K562 (cell line): Measurements from ENCODE around the gene ROS1. TPM values are rescaled to one million over a fixed set of nuclear protein-coding genes. Genes with fewer than 3 reads are reported as not detected.

Experiments used
- ATAC-seq: fragments of 200-7000 bp; cut with Tn5 transposase; 3 replicates; pipeline ENCODE4 v1.9.1; 2020; ENCODE audit warnings: moderate library complexity
- BruUV-seq: library from RNA; stranded (reverse); fragments of 400-500 nt; replicated peaks from 2 replicates; lab custom pipeline; 2021; lab: Mats Ljungman, UMichigan
- CTCF ChIA-PET: fragments of 300-600 bp; formaldehyde crosslinking; extraction: SDS; loops from one replicate; lab custom pipeline; 2021; ENCODE audit warnings: low intra/inter-chr PET ratio; lab: Yijun Ruan, JAX
- POLR2A ChIA-PET: fragments of 300-600, 350-650 bp; sonication (Branson Sonifier 250); formaldehyde crosslinking; extraction: SDS; loops from one replicate; lab custom pipeline; 2021; ENCODE audit warnings: antibody characterized with exemption, inconsistent platforms; lab: Yijun Ruan, JAX
- DNase-seq, 4 experiments: peaks; one replicate each; pipeline versions ENCODE4 v3.0.0 to v3.0.0-alpha.2; 2011 to 2018; ENCODE audit warnings: low spot score in 3 of 4, mixed read lengths in 3 of 4; ENCODE audit errors: extremely low read depth in 1 of 4
- FAIRE-seq: peaks from 2 replicates; lab custom pipeline; 2011; peaks lifted over from hg19 to GRCh38; lab: Jason Lieb, UNC
- H2AFZ ChIP-seq: 2 replicates; pipeline ENCODE4 v1.6.0; 2011; ENCODE audit warnings: low read depth, low read length, control low read depth, inconsistent platforms
- H3K27ac ChIP-seq: fragments of 200-600 bp; 3 replicates; pipeline ENCODE4 v1.8.0; 2011; ENCODE audit warnings: low read depth, mild to moderate bottlenecking, control low read depth, inconsistent platforms, low read length, moderate library complexity, mixed read lengths; ENCODE audit errors: extremely low read depth
- H3K27me3 ChIP-seq, 2 experiments: fragments of 300-600 bp in 1 of 2; 2 replicates in 1 of 2; 3 replicates in 1 of 2; pipeline versions ENCODE4 v1.6.0 to v1.8.0; 2011; ENCODE audit warnings: inconsistent platforms in 2 of 2, low read length in 2 of 2, mild to moderate bottlenecking in 1 of 2, mixed read lengths in 1 of 2, moderate library complexity in 1 of 2; ENCODE audit not compliant: control insufficient read depth in 2 of 2, insufficient read depth in 2 of 2
- H3K36me3 ChIP-seq: fragments of 300-600 bp; 3 replicates; pipeline ENCODE4 v1.8.0; 2011; ENCODE audit warnings: mild to moderate bottlenecking, low read length, inconsistent platforms; ENCODE audit not compliant: control insufficient read depth, insufficient read depth
- H3K4me1 ChIP-seq, 2 experiments: fragments of 200-600 bp in 1 of 2; replicated peaks in 1 of 2; 2 replicates in 1 of 2; 3 replicates in 1 of 2; pipeline versions ENCODE4 v1.5.1 to v1.8.0; 2011; ENCODE audit warnings: inconsistent platforms in 2 of 2, low read length in 2 of 2, mild to moderate bottlenecking in 1 of 2, mixed read lengths in 1 of 2, moderate library complexity in 1 of 2; ENCODE audit not compliant: control insufficient read depth in 2 of 2, insufficient read depth in 2 of 2
- H3K4me2 ChIP-seq: 2 replicates; pipeline ENCODE4 v1.6.1; 2011; ENCODE audit warnings: low read length, control low read depth, inconsistent platforms, mixed read lengths; ENCODE audit not compliant: insufficient read depth
- H3K4me3 ChIP-seq: fragments of 200-600 bp; sonication (generic), shearing (Covaris generic); 2 replicates; pipeline ENCODE4 v1.5.1; 2016; ENCODE audit warnings: control low read depth, inconsistent platforms
- H3K79me2 ChIP-seq: fragments of 200-600 bp; 3 replicates; pipeline ENCODE4 v1.8.0; 2011; ENCODE audit warnings: low read length, inconsistent platforms; ENCODE audit not compliant: control insufficient read depth, insufficient read depth
- H3K9ac ChIP-seq, 2 experiments: 2 replicates each; pipeline versions ENCODE4 v1.6.0 to v1.6.1; 2011; ENCODE audit warnings: low read depth in 2 of 2, low read length in 2 of 2, control low read depth in 1 of 2, inconsistent platforms in 1 of 2, mild to moderate bottlenecking in 1 of 2, mixed read lengths in 1 of 2; ENCODE audit not compliant: insufficient read depth in 1 of 2
- H3K9me1 ChIP-seq: one replicate; pipeline ENCODE4 v1.6.0; 2011; ENCODE audit warnings: inconsistent platforms, mild to moderate bottlenecking, low read length, moderate library complexity; ENCODE audit not compliant: control insufficient read depth, insufficient read depth
- H3K9me3 ChIP-seq: replicated peaks from 2 replicates; pipeline ENCODE4 v1.5.1; 2011; ENCODE audit warnings: low read depth, low read length, inconsistent platforms; ENCODE audit not compliant: control insufficient read depth, insufficient read depth
- H4K20me1 ChIP-seq: replicated peaks from 2 replicates; pipeline ENCODE4 v1.6.1; 2011; ENCODE audit warnings: low read length, inconsistent platforms, mixed read lengths; ENCODE audit not compliant: control insufficient read depth, insufficient read depth
- BDP1 ChIP-seq: IDR thresholded peaks from 3 replicates; pipeline ENCODE4 v1.6.1; 2011; ENCODE audit not compliant: insufficient read length, insufficient read depth
- FOXM1 ChIP-seq, 2 experiments: fragments of 450-650 bp in 1 of 2; sonication (generic) in 1 of 2; formaldehyde crosslinking in 1 of 2; IDR thresholded peaks; 2 replicates each; pipeline versions ENCODE4 v1.6.1 to v1.9.0; 2017 to 2022; ENCODE audit warnings: low read depth in 2 of 2, mild to moderate bottlenecking in 2 of 2, missing genetic modification reagents in 1 of 2, moderate library complexity in 1 of 2
- GATA2 ChIP-seq: sonication (generic); formaldehyde crosslinking; IDR thresholded peaks from 2 replicates; pipeline ENCODE4 v1.4.0; 2020; ENCODE audit warnings: mild to moderate bottlenecking, missing genetic modification reagents
- GATAD2A ChIP-seq: fragments of 450-650 bp; IDR thresholded peaks from 2 replicates; pipeline ENCODE4 v1.6.1; 2017
- HNRNPL ChIP-seq: fragments of 200-400 bp; formaldehyde crosslinking; IDR thresholded peaks from 2 replicates; pipeline ENCODE4 v1.6.1; 2017; ENCODE audit warnings: low read depth, mild to moderate bottlenecking, low read length
- KDM4B ChIP-seq, 2 experiments: fragments of 450-650 bp in 1 of 2; sonication (generic) in 1 of 2; IDR thresholded peaks; 2 replicates each; pipeline ENCODE4 v1.6.1; 2016 to 2017; ENCODE audit warnings: borderline replicate concordance in 2 of 2, antibody characterized with exemption in 1 of 2, low read depth in 1 of 2, mild to moderate bottlenecking in 1 of 2
- L3MBTL2 ChIP-seq: fragments of 450-650 bp; IDR thresholded peaks from 2 replicates; pipeline ENCODE4 v1.6.1; 2016; ENCODE audit warnings: mild to moderate bottlenecking, moderate library complexity
- POLR2H ChIP-seq: IDR thresholded peaks from 2 replicates; pipeline ENCODE4 v1.6.1; 2016; ENCODE audit warnings: missing genetic modification characterization, low read depth, mild to moderate bottlenecking, control low read depth, missing compliant biosample characterization, moderate library complexity
- PURB ChIP-seq: sonication (generic); formaldehyde crosslinking; IDR thresholded peaks from 2 replicates; pipeline ENCODE4 v1.9.0; 2021; ENCODE audit warnings: low read depth, mild to moderate bottlenecking, missing genetic modification reagents
- SIX5 ChIP-seq, 2 experiments: IDR thresholded peaks; 2 replicates each; pipeline ENCODE4 v1.6.1; 2011; ENCODE audit warnings: low read length in 2 of 2, borderline replicate concordance in 1 of 2, low read depth in 1 of 2, mild to moderate bottlenecking in 1 of 2, moderate library complexity in 1 of 2; ENCODE audit not compliant: insufficient read depth in 1 of 2
- SP1 ChIP-seq: sonication (generic); formaldehyde crosslinking; IDR thresholded peaks from 2 replicates; pipeline ENCODE4 v1.8.1; 2022; ENCODE audit warnings: mild to moderate bottlenecking, missing genetic modification reagents
- ZFP36 ChIP-seq: fragments of 150-350 bp; IDR thresholded peaks from 2 replicates; pipeline ENCODE4 v1.6.1; 2018; ENCODE audit warnings: low read length, low read depth; ENCODE audit not compliant: partially characterized antibody
- ZNF23 ChIP-seq: fragments of 250-450 bp; sonication (Bioruptor Pico); IDR thresholded peaks from 2 replicates; pipeline ENCODE4 v1.4.0; 2020; ENCODE audit warnings: mild to moderate bottlenecking
- WGBS: fragments of 100-300 bp; shearing (Covaris generic); methylation state at CpG from one replicate; pipeline ENCODE4 v1.1.6; 2016; ENCODE audit warnings: low coverage, mixed read lengths; ENCODE audit not compliant: insufficient coverage; ENCODE audit errors: missing lambda C conversion rate; 5-methylcytosine and 5-hydroxymethylcytosine counted together
- in situ Hi-C: fragments of 300-500 bp; cut with MboI; formaldehyde crosslinking; loops from 4 replicates; pipeline ENCODE4 v1.15.0; 2018; ENCODE audit warnings: inconsistent platforms, mixed read lengths
- intact Hi-C: fragments of 100-400 bp; cut with micrococcal nuclease; formaldehyde crosslinking; loops from 2 replicates; pipeline ENCODE4 v1.14.2; 2022
- polyA plus RNA-seq, 8 experiments: library from polyadenylated mRNA; depleted of rRNA in 4 of 8; stranded (reverse) in 5 of 8; unstranded in 3 of 8; fragments of >200 nt; fragmentation: Nextera tagmentation in 2 of 8; fragmentation: Illumina TruSeq in 1 of 8; extraction: Ambion mirVana in 2 of 8; extraction: Trizol in 1 of 8; gene quantifications; 2 replicates each; pipeline versions ENCODE4 v1.2.1 to v1.2.3, GENCODE V29; 2011 to 2014; ENCODE audit warnings: inconsistent platforms in 1 of 8, missing spikeins in 1 of 8
- total RNA-seq, 7 experiments: library from RNA; depleted of rRNA in 6 of 7; stranded (reverse); fragments of >200 nt in 6 of 7; fragmentation: Illumina TruSeq in 2 of 7; extraction: Trizol in 2 of 7; gene quantifications; 2 replicates each; pipeline versions ENCODE4 v1.2.1 to v1.2.3, GENCODE V29; 2011 to 2021; ENCODE audit warnings: low replicate concordance in 1 of 7
- TF ChIP-seq, protein P1 (sequence below): sonication (generic); formaldehyde crosslinking; IDR thresholded peaks from 2 replicates; pipeline ENCODE4 v1.8.0; 2022; ENCODE audit warnings: mild to moderate bottlenecking, missing genetic modification reagents, borderline replicate concordance
- TF ChIP-seq, protein P2 (sequence below): fragments of 450-650 bp; formaldehyde crosslinking; IDR thresholded peaks from 2 replicates; pipeline ENCODE4 v1.4.0; 2022; ENCODE audit warnings: missing genetic modification characterization
- TF ChIP-seq, protein P3 (sequence below): sonication (generic); formaldehyde crosslinking; IDR thresholded peaks from 2 replicates; pipeline ENCODE4 v1.8.0; 2022; ENCODE audit warnings: mild to moderate bottlenecking, low read depth, missing genetic modification reagents
- TF ChIP-seq, protein P4 (sequence below): fragments of 450-650 bp; formaldehyde crosslinking; conservative IDR thresholded peaks from 2 replicates; pipeline ENCODE4 v1.4.0; 2022; ENCODE audit warnings: mild to moderate bottlenecking, missing genetic modification characterization

ROS1 gene
- total and polyA plus RNA-seq, 9 of the 15 experiments (the other 6 are each of a cell fraction or from before 2014, with no cell fraction given): under 0.01 to 0.16 (median 0.04) TPM; not detected in 6

DNA sequence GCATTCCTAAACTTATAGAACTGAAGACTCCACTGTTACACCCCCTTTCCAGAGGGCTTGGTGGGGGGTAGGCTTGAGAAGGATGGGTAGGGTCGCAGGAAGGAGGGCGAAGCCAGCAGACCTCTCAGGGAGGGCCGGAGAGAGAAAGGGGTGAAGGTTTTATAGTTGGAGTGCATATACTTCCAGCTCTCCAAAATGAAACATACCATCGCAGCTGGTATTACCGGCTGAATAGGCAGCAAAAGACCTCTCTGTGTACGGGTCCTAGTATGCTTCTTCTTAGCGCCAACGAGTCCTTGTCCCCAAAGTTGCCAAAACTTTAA lies 161.4 kb downstream of the ROS1 start:
- H3K27ac ChIP-seq: no peak overlapping the region
- H3K4me3 ChIP-seq: no peak overlapping the region
- intact Hi-C loops (no loop called here), in situ Hi-C loops (no loop called here)
- ChIA-PET CTCF (no interaction called here), POLR2A (no interaction called here)
- TF ChIP-seq SIX5 (IDR thresholded peaks at IDR 0.05; ENCODE audit: borderline replicate concordance in 1 of 2, insufficient read depth in 1 of 2, low read depth in 1 of 2, low read length in 2 of 2): no peak
- TF ChIP-seq POLR2H (tag): no peak
- no peak for TF ChIP-seq BDP1
- TF ChIP-seq GATA2 (CRISPR knock-in tag): no peak
- no peak for TF ChIP-seq FOXM1 (IDR thresholded peaks at IDR 0.05; ENCODE audit: low read depth)
- no peak for TF ChIP-seq FOXM1 (CRISPR knock-in tag; IDR thresholded peaks at IDR 0.05; ENCODE audit: low read depth)
- no peak for TF ChIP-seq PURB (CRISPR knock-in tag)
- no peak for TF ChIP-seq HNRNPL
- TF ChIP-seq GATAD2A: no peak
- TF ChIP-seq, protein P1, sequence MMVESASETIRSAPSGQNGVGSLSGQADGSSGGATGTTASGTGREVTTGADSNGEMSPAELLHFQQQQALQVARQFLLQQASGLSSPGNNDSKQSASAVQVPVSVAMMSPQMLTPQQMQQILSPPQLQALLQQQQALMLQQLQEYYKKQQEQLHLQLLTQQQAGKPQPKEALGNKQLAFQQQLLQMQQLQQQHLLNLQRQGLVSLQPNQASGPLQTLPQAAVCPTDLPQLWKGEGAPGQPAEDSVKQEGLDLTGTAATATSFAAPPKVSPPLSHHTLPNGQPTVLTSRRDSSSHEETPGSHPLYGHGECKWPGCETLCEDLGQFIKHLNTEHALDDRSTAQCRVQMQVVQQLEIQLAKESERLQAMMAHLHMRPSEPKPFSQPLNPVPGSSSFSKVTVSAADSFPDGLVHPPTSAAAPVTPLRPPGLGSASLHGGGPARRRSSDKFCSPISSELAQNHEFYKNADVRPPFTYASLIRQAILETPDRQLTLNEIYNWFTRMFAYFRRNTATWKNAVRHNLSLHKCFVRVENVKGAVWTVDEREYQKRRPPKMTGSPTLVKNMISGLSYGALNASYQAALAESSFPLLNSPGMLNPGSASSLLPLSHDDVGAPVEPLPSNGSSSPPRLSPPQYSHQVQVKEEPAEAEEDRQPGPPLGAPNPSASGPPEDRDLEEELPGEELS (CRISPR knock-in tag): no peak
- TF ChIP-seq ZNF23 (CRISPR knock-in tag): no peak
- TF ChIP-seq, protein P2, sequence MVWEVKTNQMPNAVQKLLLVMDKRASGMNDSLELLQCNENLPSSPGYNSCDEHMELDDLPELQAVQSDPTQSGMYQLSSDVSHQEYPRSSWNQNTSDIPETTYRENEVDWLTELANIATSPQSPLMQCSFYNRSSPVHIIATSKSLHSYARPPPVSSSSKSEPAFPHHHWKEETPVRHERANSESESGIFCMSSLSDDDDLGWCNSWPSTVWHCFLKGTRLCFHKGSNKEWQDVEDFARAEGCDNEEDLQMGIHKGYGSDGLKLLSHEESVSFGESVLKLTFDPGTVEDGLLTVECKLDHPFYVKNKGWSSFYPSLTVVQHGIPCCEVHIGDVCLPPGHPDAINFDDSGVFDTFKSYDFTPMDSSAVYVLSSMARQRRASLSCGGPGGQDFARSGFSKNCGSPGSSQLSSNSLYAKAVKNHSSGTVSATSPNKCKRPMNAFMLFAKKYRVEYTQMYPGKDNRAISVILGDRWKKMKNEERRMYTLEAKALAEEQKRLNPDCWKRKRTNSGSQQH (CRISPR knock-in tag): no peak
- no peak for TF ChIP-seq ZFP36
- no peak for TF ChIP-seq SP1 (CRISPR knock-in tag)
- TF ChIP-seq, protein P3, sequence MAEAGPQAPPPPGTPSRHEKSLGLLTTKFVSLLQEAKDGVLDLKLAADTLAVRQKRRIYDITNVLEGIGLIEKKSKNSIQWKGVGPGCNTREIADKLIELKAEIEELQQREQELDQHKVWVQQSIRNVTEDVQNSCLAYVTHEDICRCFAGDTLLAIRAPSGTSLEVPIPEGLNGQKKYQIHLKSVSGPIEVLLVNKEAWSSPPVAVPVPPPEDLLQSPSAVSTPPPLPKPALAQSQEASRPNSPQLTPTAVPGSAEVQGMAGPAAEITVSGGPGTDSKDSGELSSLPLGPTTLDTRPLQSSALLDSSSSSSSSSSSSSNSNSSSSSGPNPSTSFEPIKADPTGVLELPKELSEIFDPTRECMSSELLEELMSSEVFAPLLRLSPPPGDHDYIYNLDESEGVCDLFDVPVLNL: no peak
- TF ChIP-seq KDM4B (IDR thresholded peaks at IDR 0.05; ENCODE audit: borderline replicate concordance in 2 of 2, low read depth in 1 of 2): no peak
- TF ChIP-seq L3MBTL2: no peak
- TF ChIP-seq, protein P4, sequence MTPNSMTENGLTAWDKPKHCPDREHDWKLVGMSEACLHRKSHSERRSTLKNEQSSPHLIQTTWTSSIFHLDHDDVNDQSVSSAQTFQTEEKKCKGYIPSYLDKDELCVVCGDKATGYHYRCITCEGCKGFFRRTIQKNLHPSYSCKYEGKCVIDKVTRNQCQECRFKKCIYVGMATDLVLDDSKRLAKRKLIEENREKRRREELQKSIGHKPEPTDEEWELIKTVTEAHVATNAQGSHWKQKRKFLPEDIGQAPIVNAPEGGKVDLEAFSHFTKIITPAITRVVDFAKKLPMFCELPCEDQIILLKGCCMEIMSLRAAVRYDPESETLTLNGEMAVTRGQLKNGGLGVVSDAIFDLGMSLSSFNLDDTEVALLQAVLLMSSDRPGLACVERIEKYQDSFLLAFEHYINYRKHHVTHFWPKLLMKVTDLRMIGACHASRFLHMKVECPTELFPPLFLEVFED (CRISPR knock-in tag): no peak
- no peak for DNase-seq
- H3K27me3 ChIP-seq: peaks cover 16 to 34% of the 10 kb centered on the region in 2 experiments; a peak in 3 of 5 replicates
- ATAC-seq: no peak
- H3K9me1 ChIP-seq: no peaks in the 10 kb centered on the region
- BruUV-seq: no TSS peak
- peaks cover 0 to 4% of the 10 kb centered on the region in 2 experiments; a peak in 1 of 5 replicates for H3K4me1 ChIP-seq
- no peaks in the 10 kb centered on the region for H3K9me3 ChIP-seq
- H3K79me2 ChIP-seq: no peaks in the 10 kb centered on the region
- no peak for FAIRE-seq
- WGBS: 0% methylated on average over 7 of the region's 8 CpGs
- H3K9ac ChIP-seq: no peak overlapping the region
- H3K36me3 ChIP-seq: no peaks in the 10 kb centered on the region
- H4K20me1 ChIP-seq: no peaks in the 10 kb centered on the region
- H2AFZ ChIP-seq: no peak overlapping the region
- no peak overlapping the region for H3K4me2 ChIP-seq
